Measurements from ENCODE around the gene KIFAP3.
"Not testable (repeated sequence)": the region's sequence is repeated elsewhere in the genome, so short reads cannot be mapped to it uniquely, and the experiment has no call there.

KIFAP3 gene

GRCh38 chr1:170063109-170063826 is 11.2 kb downstream of the KIFAP3 start:
- no peak for DNase-seq (ENCODE audit: low read depth)

DNA sequence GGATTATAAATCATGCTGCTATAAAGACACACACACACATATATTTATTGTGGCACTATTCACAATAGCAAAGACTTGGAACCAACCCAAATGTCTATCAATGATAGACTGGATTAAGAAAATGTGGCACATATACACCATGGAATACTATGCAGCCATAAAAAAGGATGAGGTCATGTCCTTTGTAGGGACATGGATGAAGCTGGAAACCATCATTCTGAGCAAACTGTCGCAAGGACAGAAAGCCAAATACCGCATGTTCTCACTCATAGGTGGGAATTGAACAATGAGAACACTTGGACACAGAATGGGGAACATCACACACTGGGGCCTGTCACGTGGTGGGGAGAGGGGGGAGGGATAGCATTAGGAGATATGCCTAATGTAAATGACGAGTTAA is 12.8 kb downstream of the KIFAP3 start:
- DNase-seq (ENCODE audit: low read depth): not testable (repeated sequence)

- DNase-seq (ENCODE audit: low read depth): not testable (repeated sequence)
Observed at GRCh38 chr1:170060015-170060520, 14.4 kb downstream of the KIFAP3 start.

DNA sequence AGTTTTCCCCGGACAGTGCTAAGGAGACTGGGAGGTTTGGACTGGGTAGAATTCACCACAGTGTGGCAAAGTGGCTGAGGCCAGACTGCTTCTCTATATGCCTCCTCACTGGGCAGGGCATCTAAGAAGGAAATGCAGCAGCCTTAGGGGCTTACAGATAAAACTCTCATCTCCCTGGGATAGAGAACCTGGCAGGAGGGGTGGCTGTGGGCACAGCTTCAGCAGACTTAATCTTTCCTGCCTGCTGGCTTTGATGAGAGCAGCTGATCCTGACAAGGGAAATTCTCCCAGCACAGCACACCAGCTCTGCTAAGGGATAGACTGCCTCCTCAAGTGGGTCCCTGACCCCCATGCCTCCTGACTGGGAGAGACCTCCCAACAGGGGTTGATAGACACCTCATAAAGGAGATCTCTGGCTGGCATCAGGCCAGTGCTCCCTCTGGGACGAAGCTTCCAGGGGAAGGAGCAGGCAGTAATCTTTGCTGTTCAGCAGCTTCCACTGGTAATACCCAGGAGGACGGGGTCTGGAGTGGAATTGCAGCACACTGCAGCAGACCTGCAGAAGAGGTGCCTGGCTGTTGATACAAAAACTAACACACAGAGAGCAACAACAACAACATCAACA is 25.2 kb downstream of the KIFAP3 start:
- DNase-seq (ENCODE audit: low read depth): no peak

- DNase-seq (ENCODE audit: low read depth): no peak
Observed at GRCh38 chr1:170048515-170048914, 26.0 kb downstream of the KIFAP3 start.

DNA sequence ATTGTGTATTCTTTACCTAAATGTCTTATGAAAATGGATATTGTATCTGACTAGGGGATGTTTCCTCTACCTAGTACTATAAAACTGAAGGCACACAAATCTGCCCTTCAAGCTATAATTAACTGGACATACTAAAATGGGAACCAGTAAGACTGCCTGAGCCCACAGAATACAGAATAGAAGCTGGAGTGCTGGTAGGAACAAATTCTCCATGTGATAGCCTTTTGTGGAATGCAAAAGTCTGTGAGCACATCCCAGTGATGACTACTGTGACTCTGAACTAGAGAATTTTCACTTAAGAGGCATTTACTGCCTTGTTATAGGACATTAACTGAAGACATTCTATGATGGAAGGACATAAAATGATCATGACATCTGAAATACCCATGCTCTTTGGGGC is 30.3 kb downstream of the KIFAP3 start:
- DNase-seq (ENCODE audit: low read depth): no peak

- no peak for DNase-seq (ENCODE audit: low read depth)
Observed at GRCh38 chr1:170041423-170042192, 32.9 kb downstream of the KIFAP3 start.

- no peak for DNase-seq (ENCODE audit: low read depth)
Observed at GRCh38 chr1:170032531-170033280, 41.8 kb downstream of the KIFAP3 start.

DNA sequence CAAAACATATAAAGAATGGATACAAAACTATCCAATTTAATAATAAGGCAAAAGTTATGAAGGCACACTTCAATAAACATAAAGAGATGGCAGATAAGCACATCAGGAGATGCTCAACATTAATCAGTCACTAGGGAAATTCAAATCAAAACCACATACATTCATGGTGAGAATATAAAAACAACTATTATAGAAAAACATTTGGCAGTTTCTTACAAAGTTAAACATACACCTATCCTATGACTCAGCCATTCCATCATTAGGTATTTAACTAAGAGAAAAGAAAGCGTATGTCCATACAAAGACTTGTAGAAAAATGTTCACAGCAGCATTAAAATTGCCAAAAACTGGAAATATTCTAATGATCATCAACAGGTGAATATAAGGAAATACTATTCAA is 44.3 kb downstream of the KIFAP3 start:
- DNase-seq (ENCODE audit: low read depth): no peak

DNA sequence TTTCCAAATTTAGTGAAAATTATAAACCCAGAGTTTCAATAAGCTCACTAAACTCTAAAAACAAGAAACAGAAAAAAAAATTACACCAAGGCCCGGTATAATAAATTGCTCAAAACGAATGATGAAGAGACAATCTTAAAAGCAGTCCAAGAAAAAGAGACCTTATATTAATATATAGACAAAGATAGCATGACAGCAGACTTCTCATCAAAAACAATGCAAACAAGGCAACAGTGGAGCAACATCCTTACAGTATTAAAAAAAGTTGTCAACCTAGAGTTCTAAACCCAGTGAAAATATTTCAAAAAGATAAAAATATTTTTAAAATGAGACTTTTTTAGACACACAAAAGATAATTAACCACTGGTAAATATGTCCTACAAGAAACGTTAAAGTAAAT is 46.7 kb downstream of the KIFAP3 start:
- DNase-seq (ENCODE audit: low read depth): no peak

DNA sequence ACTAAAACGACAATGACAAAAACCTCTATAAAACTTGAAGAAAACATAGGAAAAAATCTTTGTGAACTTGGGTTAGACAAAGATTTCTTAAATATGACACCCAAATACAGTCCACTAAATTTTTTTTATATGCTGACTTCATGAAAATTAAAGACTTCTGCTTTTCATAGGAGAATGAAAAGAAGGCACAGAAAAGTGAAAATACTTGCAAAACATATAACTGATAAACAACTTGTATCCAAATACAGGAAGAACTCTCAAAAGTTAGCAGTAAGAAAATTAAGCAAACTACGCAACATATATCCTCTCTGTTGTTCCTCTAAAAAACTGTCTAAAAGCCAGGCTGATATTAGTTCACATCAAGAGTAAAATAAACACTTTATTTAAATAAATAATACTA is 53.6 kb downstream of the KIFAP3 start:
- no peak for DNase-seq (ENCODE audit: low read depth)

DNA sequence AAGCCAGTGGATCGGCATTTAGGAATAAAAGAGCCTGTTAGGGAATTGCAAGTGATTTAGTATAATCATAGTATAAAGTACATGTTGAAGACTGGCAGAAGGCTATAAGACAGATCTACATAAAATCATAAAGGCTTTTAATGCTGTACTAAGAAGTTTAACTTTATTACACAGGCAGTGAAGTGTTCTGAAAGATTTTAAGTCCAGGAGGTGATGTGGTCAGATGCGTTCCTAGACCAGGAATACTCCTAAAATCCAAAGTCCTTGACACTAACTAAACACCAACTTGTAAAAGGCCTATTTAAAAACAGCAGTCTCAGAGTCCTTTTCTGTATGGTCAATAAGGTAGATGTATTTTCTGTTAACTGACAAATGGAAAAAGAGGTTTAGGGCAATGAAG is 57.0 kb downstream of the KIFAP3 start:
- no peak for DNase-seq (ENCODE audit: low read depth)

DNA sequence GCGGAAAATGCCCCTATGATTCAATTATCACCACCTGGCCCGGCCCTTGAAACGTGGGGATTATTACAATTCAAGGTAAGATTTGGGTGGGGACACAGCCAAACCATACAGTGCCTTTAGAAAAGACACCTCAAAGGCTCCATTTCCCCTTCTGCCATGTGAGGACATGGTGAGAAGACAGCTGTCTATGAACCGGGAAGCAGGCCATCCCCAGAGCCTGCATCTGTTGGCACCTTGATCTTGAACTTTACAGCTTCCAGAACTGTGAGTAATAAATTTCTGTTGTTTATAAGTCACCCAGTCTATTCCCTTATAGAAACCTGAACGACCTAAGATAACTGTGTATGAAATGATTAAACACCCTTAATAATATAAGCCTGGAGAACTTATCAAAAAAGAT is 61.6 kb downstream of the KIFAP3 start:
- DNase-seq (ENCODE audit: low read depth): no peak

DNA sequence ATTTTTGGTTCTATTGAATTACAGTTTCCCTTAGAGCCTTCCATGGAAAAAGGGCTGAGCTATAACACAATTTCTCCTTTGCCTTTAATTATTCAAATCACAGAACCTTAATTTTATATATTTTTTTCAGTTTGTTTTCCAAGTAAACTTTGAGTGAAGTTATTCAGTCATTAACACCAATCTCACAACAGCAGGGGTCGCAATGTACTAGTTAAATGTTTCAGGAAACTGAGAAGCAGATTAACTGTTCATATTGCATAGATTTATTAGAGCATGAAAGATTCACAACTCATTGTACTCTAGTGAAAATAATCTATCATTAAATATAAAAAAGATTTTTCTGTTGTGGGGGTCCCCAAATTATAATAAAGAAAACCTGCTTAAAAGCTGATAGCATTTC is 64.1 kb downstream of the KIFAP3 start:
- DNase-seq (ENCODE audit: low read depth): no peak

DNA sequence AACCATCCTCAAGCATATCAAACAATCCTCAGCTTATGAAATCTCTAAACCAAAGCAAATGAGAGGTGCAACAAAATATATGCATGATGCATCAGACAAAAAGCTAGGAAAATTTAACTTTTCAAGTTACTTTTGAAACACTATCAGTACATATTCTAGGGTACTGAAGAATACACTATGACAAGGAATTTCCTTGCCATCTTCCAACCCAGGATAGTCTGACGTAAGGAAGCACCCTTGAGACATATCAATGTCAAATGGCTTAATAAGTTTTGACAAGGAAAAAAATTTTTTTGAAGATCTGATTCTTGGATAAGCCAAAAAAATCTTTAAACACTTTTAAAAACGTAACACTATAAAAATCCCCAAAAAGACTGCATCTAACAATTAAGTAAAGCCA is 64.9 kb downstream of the KIFAP3 start:
- no peak for DNase-seq (ENCODE audit: low read depth)

DNA sequence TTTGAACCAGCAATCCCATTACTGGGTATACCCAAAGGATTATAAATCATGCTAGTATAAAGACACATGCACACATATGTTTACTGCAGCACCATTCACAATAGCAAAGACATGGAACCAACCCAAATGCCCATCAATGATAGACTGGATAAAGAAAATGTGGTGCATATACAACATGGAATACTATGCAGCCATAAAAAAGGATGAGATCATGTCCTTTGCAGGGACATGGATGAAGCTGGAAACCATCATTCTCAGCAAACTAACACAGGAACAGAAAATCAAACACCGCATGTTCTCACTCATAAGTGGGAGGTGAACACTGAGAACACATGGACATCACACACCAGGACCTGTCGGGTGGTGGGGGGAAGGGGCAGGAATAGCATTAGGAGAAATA is 65.8 kb downstream of the KIFAP3 start:
- DNase-seq (ENCODE audit: low read depth): not testable (repeated sequence)

DNA sequence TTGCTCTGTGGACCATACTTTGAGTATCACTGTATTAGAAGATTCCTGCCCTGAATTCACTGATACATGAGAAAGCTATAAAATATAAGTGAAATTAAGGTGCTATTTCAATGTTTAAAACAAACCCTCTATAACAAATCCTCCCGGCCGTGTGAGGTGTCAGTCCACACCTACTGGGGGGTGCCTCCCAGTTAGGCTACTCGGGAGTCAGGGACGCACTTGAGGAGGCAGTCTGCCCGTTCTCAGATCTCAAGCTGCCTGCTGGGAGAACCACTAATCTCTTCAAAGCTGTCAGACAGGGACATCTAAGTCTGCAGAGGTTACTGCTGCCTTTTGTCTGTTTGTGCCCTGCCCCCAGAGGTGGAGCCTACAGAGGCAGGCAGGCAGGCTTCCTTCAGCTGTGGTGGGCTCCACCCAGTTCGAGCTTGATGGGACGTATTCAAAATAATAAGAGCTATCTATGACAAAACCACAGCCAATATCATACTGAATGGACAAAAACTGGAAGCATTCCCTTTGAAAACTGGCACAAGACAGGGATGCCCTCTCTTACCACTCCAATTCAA is 71.1 kb downstream of the KIFAP3 start:
- not testable (repeated sequence) for DNase-seq (ENCODE audit: low read depth)

DNA sequence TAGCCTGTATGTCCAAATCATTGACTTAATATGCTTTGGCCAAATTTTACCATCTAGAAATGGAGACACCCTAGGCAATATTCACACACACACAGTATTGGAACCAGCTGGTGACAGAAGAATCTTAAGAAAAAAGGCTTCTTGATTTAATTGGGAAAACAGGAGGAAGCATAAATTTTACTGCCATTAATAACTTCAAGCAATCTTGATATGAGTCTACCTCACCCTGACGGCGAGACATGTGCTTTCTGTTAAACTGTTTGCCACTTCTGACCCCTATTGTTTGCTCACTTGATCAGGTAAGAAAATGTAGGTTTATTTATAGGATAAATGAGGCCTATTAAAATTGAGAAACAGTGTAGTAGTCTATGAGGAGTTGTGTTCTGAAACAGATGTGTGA is 73.2 kb downstream of the KIFAP3 start:
- no peak for DNase-seq (ENCODE audit: low read depth)

- no peak for DNase-seq (ENCODE audit: low read depth)
Observed at GRCh38 chr1:169999761-170000160, 74.7 kb downstream of the KIFAP3 start.

DNA sequence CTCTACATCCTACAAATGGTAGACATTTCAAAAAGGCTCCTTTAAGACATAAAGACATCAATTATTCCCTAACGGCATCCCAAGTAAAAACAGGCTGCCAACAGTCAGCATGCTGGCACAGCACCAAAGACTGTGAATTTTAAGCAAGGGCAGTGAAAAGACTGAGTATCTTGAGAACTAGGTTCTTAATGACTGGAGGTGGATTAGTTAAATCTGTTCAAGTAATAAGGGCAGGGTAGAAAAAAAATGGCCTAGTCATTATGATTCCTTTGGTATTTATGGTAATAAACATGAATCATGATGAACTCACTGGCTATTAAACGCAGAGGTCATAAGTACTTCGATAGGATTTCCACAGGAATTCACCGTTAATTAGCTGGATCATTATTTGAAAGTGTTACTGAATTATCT is 75.2 kb downstream of the KIFAP3 start:
- no peak for DNase-seq (ENCODE audit: low read depth)

GRCh38 chr1:169995993-169996392 is 78.5 kb downstream of the KIFAP3 start:
- DNase-seq (ENCODE audit: low read depth): no peak

GRCh38 chr1:169989246-169989645 is 85.2 kb downstream of the KIFAP3 start:
- no peak for DNase-seq (ENCODE audit: low read depth)
